Activated CD4-positive, alpha-beta T cell treated with anti-CD3 and anti-CD28 coated beads, Interleukin-2, Interleukin-6, amounts not matched to agents 100 ng/mL and 50 ng/mL, durations not matched to agents 16 hours and 8 hours (primary cell): ENCODE results near the gene NACAD.
A peak's percentile ranks its signal among the peaks of the same experiment; 100 is the strongest.
"Not testable (repeated sequence)": the region's sequence is repeated elsewhere in the genome, so short reads cannot be mapped to it uniquely, and the experiment has no call there.

ENCODE experiments used
- DNase-seq: peaks from one replicate; pipeline ENCODE4 v3.0.0-alpha.2; 2020

NACAD gene

DNA sequence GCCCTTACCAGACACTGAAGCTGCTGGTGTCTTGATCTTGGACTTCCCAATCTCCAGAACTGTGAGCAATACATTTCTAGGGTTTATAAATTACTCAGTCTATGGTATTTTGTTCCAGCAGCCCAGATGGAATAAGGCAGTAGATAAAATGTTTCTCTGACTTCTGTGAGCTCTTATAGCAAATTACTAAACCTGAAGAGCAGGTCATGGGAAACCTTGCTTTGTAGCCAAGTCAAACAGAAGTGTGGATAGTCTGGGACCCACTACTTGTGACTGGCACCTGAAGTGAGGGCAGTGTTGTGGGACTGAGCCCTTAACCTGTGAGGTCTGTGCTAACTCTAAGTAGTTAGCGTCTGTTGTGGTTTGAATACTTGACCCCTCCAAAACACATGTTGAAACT lies 27.3 kb upstream of the NACAD start:
- no peak for DNase-seq

DNA sequence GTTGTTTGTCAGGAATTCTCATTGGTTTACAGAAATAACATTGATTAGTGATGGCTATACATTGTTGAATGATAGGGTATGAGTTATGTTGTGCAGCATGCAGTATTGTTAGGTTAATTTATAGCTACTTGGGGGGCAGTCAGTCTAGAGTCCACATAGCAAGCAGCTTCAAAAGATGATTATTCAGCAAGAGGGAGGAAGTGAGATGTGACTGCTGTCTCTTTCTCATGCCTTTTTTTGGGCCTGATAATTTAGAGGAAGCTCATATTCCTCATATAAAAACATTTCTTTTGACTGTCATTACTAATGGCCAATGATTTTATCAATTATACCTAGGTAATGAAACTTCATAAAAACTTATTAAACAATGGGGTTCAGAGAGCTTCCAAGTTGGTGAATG lies 26.2 kb upstream of the NACAD start:
- no peak for DNase-seq

DNA sequence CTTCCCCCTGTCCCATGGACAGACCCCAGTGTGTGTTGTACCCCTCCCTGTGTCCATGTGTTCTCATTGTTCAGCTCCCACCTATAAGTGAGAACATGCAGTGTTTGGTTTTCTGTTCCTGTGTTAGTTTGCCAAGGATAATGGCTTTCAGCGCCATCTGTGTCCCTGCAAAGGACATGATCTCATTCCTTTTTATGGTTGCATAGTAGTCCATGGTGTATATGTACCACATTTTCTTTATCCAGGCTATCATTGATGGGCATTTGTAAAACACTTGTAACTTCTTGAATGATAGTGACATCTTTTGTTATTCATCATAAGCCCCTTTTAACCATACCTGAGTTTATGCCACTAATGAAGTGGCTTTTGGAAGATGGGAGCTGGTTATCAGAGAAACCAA lies 25.5 kb upstream of the NACAD start:
- not testable (repeated sequence) for DNase-seq

DNA sequence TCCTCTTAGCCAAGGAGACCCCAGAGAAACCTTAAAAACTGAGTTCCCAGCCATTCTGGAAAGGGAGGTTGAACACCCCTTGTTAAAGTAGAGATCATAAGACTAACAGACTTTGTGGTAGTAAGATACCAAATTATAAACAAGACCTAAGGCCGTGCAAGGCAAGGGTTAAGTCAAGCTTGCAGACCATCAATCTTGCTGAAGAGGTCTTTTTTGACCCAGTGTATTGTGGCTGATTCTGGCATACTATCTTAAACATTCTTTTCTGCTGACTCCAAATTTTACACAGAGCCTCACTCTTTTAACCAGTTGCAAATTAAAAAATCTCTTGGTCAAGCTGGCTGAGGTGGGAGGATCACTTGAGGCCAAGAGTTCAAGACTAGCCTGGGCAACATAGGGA lies 23.9 kb upstream of the NACAD start:
- DNase-seq = no peak

DNA sequence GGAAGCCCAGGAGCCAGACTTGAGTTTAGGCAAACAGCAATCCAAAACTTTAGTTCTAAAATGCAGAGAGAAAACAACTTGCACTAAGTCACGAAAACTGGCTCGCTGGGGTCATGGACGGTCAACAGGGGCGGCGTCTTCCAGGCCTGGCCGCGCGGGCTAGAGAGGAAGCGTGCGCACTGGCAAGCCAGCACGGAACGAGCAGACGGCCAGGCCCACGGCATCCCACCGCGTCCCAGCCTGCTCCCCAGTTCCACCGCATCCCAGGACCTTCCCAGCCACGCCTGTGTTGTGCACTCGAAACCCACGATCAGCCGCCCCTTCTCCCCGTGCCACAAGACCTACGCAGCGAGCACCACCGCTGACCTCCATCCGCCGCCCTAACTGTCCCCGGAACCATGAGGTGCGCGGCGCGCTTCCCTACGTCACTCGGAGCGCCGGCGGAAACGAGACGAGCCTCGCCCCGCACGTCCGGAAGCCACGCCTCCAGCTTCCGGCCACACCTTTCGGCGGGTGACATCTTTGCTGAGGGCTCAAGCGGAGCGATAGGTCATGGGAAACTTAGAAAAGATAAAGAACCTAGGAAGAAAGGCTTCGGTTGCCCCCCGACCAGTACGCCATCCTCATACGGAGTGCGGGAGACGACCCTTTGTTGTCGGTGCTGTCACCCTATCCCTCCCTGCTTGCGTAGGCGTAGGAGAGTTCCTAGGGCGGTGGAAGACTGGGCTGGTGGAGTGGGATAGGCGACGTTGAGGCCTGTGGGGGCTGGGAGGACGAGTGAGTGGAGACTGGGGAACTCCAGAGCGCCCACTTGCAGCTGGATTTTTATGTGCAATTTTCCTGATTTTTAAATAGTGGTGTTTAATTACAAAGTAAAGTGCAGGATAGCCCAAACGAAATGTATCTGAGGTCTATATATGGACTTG lies 22.8 kb upstream of the NACAD start, which contains the start of gene TBRG4:
TSS of gene TBRG4 (minus strand) at position 400 of the 926 bp plus-strand sequence. CDS start 2,460 bp downstream, outside the sequence.
- DNase-seq = peak; percentile 96

DNA sequence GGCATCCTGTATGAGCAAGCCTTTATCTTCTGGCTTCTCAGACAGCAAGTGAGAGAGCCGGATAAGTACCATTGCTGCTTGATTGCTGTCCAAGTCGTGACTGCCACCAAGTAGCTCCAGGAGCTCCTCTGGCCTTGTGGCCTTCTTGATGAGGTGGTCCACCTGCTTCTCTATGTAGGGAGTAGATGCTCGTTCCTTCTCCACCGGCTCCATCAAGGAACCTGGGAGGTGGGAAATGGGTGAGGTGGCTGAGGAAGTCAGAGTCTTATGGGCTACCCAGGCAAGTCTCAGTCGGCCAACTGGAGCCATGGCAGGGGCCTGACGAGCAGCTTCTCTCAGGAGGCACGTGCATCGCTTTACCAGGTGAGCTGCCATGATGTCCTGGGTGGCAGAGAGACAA lies 20.1 kb upstream of the NACAD start:
- no peak for DNase-seq

DNA sequence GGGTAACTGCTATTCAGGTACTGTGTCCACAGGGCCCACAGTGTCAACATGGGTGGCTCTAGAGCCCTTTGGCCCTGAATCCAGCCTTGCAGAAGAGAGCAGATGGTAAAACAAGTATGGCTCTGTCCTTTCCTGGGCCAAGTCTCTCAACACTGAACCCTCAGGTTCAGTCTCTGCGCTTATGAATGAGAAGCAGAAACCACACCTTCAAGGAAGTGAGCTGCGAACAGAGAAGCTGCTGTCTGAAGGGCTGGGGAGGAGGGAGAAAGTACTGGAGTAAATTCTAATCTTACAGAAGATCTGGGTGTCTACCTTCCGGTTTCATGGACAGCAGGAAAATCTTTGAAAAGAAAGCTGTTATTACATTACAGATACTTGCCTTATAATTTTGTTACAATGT lies 18.6 kb upstream of the NACAD start:
- DNase-seq = no peak

DNA sequence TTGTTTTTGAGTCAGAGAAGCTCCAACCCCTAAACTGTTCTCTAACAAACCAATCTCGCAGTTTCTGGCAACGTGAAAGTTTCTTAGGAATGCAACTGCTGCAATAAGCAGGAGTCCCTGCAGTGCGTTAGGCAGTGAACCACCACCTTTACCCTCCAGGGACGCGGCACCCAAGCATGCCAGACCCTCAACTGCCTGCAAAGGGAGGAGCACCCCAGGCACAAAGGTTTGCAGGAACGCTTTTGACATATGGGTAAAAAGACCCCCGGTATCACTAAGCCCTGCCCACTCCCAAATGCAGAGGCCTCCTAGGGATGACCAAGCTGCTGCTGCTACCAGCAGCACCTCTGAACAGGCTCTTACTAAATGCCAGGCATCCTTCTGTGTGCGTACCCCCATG lies 18.1 kb upstream of the NACAD start:
- DNase-seq = no peak

DNA sequence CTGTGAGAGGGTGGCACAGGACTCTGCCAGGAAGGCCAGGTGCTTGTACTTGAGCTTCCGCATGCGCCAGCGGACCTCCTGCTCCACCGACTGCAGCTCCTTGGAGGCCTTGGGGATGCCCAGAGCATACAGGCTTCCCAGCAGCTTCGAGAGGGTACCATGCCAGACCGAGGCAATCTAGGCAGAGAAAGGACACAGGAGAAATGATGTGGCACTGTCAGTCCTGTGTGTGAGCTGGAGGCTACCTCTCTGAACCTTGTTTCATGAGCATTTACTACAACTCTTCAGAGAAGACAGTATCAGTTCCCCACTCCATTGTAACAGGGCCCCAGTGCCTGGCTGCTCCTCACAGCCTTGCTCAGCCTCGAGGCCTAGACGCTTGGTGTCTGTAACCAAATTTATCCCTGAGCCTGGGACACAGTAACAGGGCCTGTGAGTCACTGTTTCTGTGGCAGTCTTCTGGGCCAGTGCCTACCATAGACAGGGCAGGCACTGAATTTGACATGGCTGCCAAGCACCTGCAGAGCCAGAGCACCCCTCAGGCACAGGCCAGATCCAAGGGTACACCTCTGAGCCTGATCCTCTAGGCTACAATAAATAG lies 16.9 kb upstream of the NACAD start:
- DNase-seq = no peak

DNA sequence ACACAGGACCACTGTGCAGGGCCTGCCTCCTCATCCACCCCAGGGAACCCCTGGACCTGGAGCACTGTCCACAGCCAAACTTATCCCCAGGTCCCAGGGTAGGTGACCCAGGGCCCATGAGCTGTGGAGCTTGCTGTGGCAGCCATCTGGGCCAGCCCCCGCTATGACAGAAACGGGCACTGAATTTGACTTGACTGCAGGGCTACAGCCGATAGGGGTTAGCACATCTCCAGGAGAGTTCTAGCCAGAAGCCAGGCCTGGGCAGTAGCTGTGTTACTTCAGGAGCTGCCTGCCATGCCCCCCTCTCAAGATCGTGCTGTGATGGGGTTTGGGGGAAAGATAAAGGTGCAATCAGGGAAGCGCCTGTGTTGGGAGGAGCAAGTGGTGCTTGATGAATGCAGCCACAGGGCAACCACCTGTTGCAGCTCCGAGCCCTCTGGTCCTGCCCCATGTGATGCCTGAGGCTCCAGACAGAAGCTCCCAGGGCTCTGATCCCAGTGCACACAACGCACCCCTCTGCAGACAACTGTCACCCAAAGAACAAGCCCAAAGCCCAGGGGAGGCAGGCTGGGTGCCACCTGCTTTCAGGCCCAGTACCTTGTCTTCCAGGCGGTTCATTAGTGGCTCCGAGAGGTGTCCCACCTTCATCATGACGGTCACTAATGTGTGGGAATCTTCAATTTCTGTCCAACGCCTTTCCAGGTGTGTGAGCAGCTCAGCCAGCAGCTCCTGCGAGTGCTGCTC lies 16.2 kb upstream of the NACAD start:
- no peak for DNase-seq

DNA sequence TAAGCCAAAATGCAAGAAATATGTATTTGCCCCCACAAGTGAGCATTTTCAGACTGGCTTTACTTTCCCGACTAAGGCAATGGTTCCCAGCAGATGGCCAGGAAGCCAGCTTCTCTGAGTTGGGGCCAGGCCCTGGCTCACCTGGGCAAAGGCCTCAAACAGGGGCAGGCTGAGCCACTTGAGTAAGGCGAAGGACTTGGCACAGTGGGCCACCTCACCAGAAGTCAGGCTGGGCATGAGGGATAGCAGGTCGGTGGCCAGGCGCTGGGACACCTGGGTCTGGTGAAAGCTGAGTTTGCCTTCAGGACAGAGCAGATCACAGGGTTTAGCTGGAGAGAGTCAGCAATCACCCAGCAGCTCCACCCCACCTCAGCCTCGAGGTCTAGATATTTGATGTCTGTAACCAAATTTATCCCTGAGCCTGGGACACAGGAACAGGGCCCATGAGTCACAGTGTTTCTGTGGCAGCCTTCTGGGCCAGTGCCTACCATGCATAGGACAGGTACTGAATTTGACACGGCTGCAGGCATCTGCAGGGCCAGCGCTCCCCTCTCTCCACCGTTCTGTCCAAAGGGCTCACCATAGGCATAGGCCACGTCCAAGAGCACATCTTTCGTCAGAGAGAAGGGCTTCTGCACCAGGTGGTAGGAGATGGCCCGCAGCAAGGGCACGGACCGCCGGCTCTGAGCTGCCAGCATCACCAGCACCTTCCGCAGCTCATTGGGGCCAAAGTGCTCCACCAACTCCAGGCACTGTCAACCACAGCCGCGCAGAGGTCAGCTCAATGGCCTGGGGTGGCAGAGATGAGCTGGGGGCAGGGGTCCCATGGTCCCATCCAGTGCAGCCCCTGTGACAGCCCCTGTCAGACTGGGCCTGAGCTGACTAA lies 15.4 kb upstream of the NACAD start:
- no peak for DNase-seq

DNA sequence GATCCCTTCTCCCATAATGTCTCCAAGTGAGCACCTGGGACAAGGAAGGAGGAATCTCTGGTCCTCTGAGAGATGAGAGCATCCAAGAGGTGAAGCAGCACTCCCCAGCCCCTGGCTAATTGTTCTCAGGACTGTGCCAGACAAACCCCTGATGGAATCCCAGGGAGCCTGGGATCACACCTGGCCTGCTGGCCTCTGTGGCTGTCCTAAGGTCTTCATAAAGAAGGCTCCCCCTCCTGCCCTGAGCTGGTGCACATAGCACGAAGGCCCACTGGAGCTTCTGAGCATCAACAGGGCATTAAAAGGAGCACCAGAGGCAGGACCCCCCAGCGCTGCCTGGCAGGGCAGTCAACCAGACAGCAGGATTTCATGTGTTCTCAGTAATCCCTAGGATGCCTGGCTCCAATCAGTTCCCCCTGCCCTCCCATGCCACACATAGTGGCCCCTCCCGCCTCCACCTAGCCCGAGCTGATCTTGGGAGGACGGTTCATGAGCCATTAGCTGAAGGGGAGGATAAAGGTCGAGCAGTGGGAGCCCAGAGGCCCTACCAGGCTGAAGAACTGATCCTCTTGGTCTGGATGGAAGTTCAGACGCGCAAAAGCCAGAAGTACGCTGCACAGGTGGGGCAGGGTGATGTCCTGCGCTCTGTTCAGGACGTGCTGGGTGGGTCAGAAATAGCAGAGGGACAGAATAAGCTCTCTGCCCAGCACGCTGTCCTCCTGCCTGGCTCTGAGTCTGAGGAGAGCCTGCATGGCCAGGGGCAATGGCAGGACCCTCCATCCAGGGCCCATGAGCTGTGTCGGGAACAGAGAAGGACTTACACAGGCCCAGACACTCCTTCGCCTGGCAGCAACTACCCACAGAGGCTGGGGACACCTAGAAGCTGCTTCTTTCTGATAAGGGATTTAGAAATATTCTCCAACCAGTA lies 14.3 kb upstream of the NACAD start:
- DNase-seq = no peak

DNA sequence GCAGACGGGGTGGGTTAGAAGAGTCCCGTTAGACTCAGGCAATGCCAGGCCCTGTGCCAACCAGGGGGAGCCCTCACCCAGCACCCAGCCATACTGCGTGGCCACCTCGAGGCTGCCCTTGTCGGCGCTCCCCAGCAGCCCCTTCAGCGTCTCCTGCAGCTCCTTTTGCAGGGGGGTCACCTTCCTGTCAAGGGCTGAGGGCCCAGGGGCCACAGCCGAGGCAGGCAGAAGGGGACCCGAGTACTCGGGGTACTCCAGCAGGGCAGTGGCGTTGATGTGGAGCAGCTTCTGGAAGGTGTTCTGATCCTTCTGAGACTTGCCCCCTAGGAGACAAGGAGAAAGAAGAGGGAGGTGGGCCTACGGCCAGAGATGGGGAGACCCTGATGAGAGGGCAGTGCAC lies 13.0 kb upstream of the NACAD start:
- no peak for DNase-seq

DNA sequence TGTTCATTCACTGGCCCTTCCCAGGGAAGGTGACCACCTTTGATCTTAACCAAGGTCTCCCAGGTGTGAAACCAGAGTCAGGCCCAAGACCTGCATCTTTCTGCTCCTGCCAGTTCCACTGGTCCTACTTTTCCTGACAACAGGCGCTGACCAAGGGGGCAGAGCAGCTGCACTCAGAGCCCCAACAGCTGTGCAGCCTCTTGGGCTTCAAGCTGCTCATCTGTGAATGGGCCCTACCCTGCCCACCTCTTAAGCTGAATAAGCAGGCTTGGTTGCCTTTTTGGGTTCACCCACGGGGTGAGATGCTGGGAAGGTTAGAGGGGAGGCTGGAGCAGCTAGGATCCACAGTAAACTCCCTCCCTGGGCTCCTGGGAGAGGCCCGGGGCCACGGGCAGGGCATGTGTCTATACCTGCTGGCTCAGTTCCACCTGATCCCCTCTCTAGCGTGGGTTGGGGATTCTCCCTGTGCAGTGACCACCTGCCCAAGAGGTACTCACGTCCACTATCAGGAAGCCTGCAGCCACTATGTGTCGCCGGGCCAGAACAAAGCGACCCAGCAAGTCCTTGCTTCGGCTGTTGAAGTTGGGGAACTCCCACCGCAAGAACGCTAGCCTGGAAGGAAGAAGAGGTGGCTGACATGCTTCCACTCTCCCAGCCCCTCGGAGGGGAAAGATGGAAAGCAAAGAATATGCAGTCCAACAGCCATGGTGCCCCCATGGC lies 12.2 kb upstream of the NACAD start:
- no peak for DNase-seq

DNA sequence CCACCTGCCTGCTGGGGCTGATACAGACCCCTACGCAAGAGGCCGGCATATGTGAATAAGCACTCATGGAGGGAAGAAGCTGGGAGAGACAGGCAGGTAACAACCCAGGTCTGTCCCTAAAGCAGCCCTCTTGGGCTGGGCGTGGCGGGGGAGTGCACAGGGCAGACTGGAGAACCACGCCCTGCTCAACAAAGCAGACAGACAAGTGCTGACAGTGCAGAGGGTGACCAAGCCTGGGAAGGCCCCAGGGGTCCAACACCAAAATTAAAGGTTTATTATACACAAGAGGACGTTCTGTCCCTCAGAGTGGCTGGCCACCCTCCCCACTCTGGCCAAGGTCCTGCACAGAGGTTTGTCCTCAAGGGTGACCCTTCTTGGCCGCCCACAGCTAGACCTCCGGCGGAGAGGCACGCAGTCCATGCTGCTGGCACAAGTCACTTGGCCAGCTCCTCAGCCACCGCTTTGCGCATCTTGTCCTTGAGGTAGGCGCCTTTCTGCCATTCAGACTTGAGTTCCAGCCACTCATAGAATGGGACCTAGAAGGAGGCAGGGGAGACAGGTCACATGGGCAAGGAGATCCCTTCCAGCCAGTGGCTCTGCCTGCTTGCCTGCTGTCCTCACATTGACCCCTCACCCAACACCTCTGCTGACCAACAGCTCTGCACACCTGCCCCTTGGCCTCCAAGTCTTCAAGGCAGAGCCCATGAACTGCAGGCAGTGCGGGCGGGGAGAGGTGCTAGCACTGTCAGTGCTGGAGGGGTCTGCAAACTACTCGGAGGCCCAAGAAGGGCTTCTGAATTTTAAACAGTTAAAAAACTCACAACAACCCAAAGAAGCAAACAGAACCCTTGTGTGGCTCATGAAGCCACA lies 11.4 kb upstream of the NACAD start:
- no peak for DNase-seq

DNA sequence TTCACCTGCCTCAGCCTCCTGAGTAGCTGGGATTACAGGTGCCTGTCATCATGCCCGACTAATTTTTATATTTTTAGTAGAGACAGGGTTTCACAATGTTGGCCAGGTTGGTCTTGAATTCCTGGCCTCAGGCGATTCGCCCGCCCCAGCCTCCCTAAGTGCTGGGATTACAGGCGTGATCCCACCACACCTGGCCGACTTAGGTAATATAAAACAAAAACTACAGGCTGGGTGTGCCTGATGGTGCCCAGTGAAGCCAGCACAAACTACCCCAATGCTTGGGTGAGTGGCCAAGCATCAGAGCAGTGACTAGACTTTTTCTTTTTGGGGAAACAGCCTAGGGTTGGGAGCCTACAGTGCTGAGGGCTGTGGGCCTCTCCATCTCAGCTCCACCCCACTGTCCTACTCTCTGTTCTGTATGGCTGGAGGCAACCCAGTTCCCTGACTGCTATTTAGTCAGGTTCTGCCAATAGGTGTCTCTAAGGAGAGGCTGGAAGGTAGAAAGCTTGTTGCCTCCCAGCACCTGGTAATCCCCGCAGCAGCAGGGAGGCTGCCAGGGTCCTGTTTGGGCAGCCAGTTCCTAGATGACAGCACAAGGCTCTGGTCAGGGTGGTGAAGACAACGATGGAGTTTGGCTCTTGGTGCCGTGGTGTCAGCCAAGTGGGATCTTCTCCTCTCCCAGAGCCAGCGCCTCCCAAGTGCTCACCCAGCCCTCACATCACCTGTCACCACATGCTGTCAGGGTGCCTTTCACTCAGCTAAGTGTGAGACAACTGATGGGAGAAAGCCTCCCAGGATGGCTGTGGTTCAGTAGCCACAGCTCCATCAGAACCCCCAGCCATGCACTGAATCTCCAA lies 10.4 kb upstream of the NACAD start:
- no peak for DNase-seq

DNA sequence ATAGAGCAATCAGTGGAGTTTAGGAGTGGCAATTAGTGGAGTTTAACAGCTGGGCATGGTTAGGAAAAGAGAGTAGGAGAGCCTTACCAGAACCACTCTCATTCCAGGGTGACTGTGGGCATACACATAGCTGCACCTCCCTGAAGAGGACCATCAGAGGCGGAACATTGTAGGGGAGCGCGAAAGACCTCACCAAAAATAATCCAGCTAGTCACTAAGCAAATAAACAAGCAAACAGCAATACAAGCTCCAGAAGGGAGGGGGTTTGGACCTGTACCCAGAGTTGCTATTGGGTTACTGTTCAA lies 4.1 kb upstream of the NACAD start:
- DNase-seq = no peak

DNA sequence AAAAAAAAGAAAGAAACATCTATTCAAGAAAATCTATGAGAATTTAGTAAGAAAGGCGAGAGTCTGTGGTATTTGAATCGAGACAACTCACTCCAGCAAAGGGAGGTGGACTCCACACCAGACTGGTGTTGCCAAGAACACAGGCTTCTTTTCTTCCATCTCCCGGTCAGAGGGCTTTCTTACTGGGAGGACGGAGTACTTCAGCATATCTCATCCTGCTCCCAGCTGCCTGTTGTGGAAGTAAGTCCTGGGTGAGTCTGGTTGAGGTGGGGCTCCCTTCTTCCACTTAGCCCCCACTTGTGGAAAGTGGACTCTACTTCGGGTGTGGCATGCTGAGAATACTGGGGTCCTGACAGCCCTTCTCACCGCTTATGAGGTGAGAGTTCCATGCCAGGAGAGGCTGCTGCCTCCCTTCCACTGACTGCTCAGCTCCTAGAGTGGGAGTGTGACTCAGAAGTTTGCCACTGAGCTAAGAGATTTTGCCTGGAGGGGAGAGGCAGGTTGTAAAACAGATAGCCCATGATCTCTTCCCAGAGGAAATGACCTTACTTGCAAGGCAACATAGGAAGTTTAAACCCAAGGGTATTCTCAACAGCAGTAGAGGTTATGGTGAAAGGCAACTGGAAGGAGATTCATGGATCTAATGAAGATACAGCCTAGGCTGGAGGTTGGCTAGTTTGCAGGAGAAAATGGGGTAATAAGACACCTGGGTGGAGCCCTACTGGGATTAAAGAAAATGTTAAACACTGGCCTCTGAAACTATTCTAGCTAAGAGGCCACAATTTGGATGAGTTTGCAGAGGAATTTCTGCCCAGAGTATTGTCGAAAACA lies 3.5 kb upstream of the NACAD start:
- no peak for DNase-seq
